GM23248 (cell line): ENCODE measurements around the gene RNF213. TPM values are rescaled to one million over a fixed set of nuclear protein-coding genes. Genes with fewer than 3 reads are reported as not detected.
A peak's percentile ranks its signal among the peaks of the same experiment; 100 is the strongest.

ENCODE experiments used
- DNase-seq: peaks from one replicate; pipeline ENCODE4 v3.0.0-alpha.2; 2015
- H2AFZ ChIP-seq: fragments of 200-600 bp; sonication (generic); 2 replicates; pipeline ENCODE4 v1.6.1; 2016; ENCODE audit warnings: antibody characterized with exemption
- H3F3A ChIP-seq: fragments of 200-600 bp; sonication (generic); 2 replicates; pipeline ENCODE4 v1.6.1; 2016; ENCODE audit warnings: mild to moderate bottlenecking, antibody characterized with exemption, mixed run types; ENCODE audit not compliant: insufficient read depth
- H3K27ac ChIP-seq: fragments of 200-600 bp; sonication (generic); 2 replicates; pipeline ENCODE4 v1.5.1; 2016; ENCODE audit warnings: mild to moderate bottlenecking
- H3K27me3 ChIP-seq: fragments of 200-600 bp; sonication (generic); replicated peaks from 2 replicates; pipeline ENCODE4 v1.6.1; 2016; ENCODE audit warnings: mild to moderate bottlenecking; ENCODE audit not compliant: insufficient read depth
- H3K36me3 ChIP-seq: fragments of 200-600 bp; sonication (generic); 2 replicates; pipeline ENCODE4 v1.6.1; 2016; ENCODE audit warnings: low read depth, mild to moderate bottlenecking
- H3K4me1 ChIP-seq: fragments of 200-600 bp; sonication (generic); 2 replicates; pipeline ENCODE4 v1.6.1; 2016; ENCODE audit warnings: mild to moderate bottlenecking; ENCODE audit not compliant: insufficient read depth
- H3K4me2 ChIP-seq: fragments of 200-600 bp; sonication (generic); one replicate; pipeline ENCODE4 v1.6.1; 2016; ENCODE audit warnings: mild to moderate bottlenecking; ENCODE audit not compliant: unreplicated experiment
- H3K4me3 ChIP-seq: fragments of 200-600 bp; sonication (generic); 2 replicates; pipeline ENCODE4 v1.5.1; 2016; ENCODE audit warnings: mild to moderate bottlenecking
- H3K79me2 ChIP-seq: fragments of 200-600 bp; sonication (generic); 2 replicates; pipeline ENCODE4 v1.6.1; 2016; ENCODE audit warnings: mild to moderate bottlenecking; ENCODE audit not compliant: insufficient read depth
- H3K9ac ChIP-seq: fragments of 200-600 bp; sonication (generic); 2 replicates; pipeline ENCODE4 v1.6.1; 2016; ENCODE audit warnings: mild to moderate bottlenecking
- H3K9me2 ChIP-seq: fragments of 200-600 bp; sonication (generic); 2 replicates; pipeline ENCODE4 v1.6.1; 2016; ENCODE audit warnings: mixed run types, mild to moderate bottlenecking, moderate library complexity; ENCODE audit not compliant: insufficient read depth
- H3K9me3 ChIP-seq: fragments of 200-600 bp; sonication (generic); one replicate; pipeline ENCODE4 v1.6.1; 2017; ENCODE audit warnings: low read depth
- H4K20me1 ChIP-seq: fragments of 200-600 bp; sonication (generic); 2 replicates; pipeline ENCODE4 v1.6.0; 2016; ENCODE audit not compliant: insufficient read depth
- EZH2 ChIP-seq: fragments of 200-600 bp; sonication (generic); IDR thresholded peaks from 2 replicates; pipeline ENCODE4 v1.6.1; 2018; ENCODE audit warnings: antibody characterized with exemption, mild to moderate bottlenecking; ENCODE audit not compliant: insufficient read depth, poor library complexity, severe bottlenecking
- EZH2phosphoT487 ChIP-seq: fragments of 200-600 bp; sonication (generic); IDR thresholded peaks from 2 replicates; pipeline ENCODE4 v1.6.1; 2018; ENCODE audit warnings: antibody characterized with exemption, moderate library complexity, mild to moderate bottlenecking, low read depth; ENCODE audit not compliant: insufficient read depth
- WGBS, 2 experiments: methylation state at CpG; one replicate each; pipeline ENCODE4 v1.1.6; 2015 to 2017; ENCODE audit warnings: low lambda C conversion rate in 2 of 2, low coverage in 1 of 2; ENCODE audit errors: missing lambda C conversion rate in 2 of 2; 5-methylcytosine and 5-hydroxymethylcytosine counted together
- in situ Hi-C: fragments of 300-500 bp; cut with MboI; formaldehyde crosslinking; loops from 2 replicates; pipeline ENCODE4 v1.15.0; 2020
- polyA plus RNA-seq: library from polyadenylated mRNA; unstranded; fragments of >200 nt; fragmentation: Nextera tagmentation; extraction: Ambion mirVana; gene quantifications from 2 replicates; pipeline ENCODE4 v1.2.1, GENCODE V29; 2016
- total RNA-seq: library from RNA; depleted of rRNA; stranded (reverse); fragments of >200 nt; shearing (Covaris generic); gene quantifications from 2 replicates; pipeline ENCODE4 v1.2.3, GENCODE V29; 2014

Gene RNF213
- total and polyA plus RNA-seq, 2 experiments from 2014 or later, result 18.8 to 45.0 TPM

- Histone ChIP-seq H3K9me2 (no peaks in the 10 kb centered on the region), H4K20me1 (no peaks in the 10 kb centered on the region), H3K27ac (no peak overlapping the region), H3K27me3 (no peaks in the 10 kb centered on the region), H3K9me3 (no peaks in the 10 kb centered on the region), H3K4me1 (peaks cover 4% of the 10 kb centered on the region; the same call in 1 of the 2 replicates), H2AFZ (no peak overlapping the region), H3K36me3 (no peaks in the 10 kb centered on the region; the same call in 1 of the 2 replicates), H3K4me2 (no peak overlapping the region), H3K4me3 (no peak overlapping the region), H3K79me2 (peaks cover 22% of the 10 kb centered on the region), H3K9ac (no peak overlapping the region), H3F3A (no peaks in the 10 kb centered on the region)
- TF ChIP-seq EZH2, result no peak
- TF ChIP-seq EZH2phosphoT487, result no peak
- in situ Hi-C loops, result no loop called here
- DNase-seq, result no peak
- WGBS, 2 experiments, result 86 to 87% methylated on average over 7 of the region's 7 CpGs
Measured at GRCh38 chr17:80218391-80218790, 42.3 kb upstream of the RNF213 start.

GRCh38 chr17:80219013-80219762 is 41.5 kb upstream of the RNF213 start:
- DNase-seq, result peak; percentile 88
- H3K27ac ChIP-seq, result peak overlapping the region; percentile 49
- H3K4me3 ChIP-seq, result peak overlapping the region; percentile 85
- peaks cover 22% of the 10 kb centered on the region for H3K79me2 ChIP-seq
- no peaks in the 10 kb centered on the region for H3K9me2 ChIP-seq
- H3F3A ChIP-seq, result no peaks in the 10 kb centered on the region
- TF ChIP-seq EZH2phosphoT487, result no peak
- no peak for TF ChIP-seq EZH2
- H3K4me2 ChIP-seq, result peak overlapping the region; percentile 84
- H2AFZ ChIP-seq, result peak overlapping the region; percentile 83
- in situ Hi-C loops, result no loop called here
- peak overlapping the region; percentile 85 for H3K9ac ChIP-seq
- 30 to 33% methylated on average over 14 to 15 of the region's 15 CpGs for WGBS, 2 experiments
- peaks cover 4% of the 10 kb centered on the region; the same call in 1 of the 2 replicates for H3K4me1 ChIP-seq
- H3K9me3 ChIP-seq, result no peaks in the 10 kb centered on the region
- H3K27me3 ChIP-seq, result no peaks in the 10 kb centered on the region
- H3K36me3 ChIP-seq, result no peaks in the 10 kb centered on the region; the same call in 1 of the 2 replicates
- H4K20me1 ChIP-seq, result no peaks in the 10 kb centered on the region

GRCh38 chr17:80219763-80220053 is 40.9 kb upstream of the RNF213 start:
- peaks cover 22% of the 10 kb centered on the region for H3K79me2 ChIP-seq
- in situ Hi-C loops, result no loop called here
- peak overlapping the region; percentile 85 for H3K4me3 ChIP-seq
- H3K9ac ChIP-seq, result peak overlapping the region; percentile 85
- peak overlapping the region; percentile 84 for H3K4me2 ChIP-seq
- peak overlapping the region; percentile 49 for H3K27ac ChIP-seq
- TF ChIP-seq EZH2 (no peak), EZH2phosphoT487 (no peak)
- no peaks in the 10 kb centered on the region; the same call in 1 of the 2 replicates for H3K36me3 ChIP-seq
- H2AFZ ChIP-seq, result peak overlapping the region; percentile 83
- H3K9me3 ChIP-seq, result no peaks in the 10 kb centered on the region
- no peaks in the 10 kb centered on the region for H3F3A ChIP-seq
- peaks cover 4% of the 10 kb centered on the region; the same call in 1 of the 2 replicates for H3K4me1 ChIP-seq
- H4K20me1 ChIP-seq, result no peaks in the 10 kb centered on the region
- 3% methylated on average over 5 of the region's 5 CpGs for WGBS, 2 experiments
- DNase-seq, result no peak
- H3K27me3 ChIP-seq, result no peaks in the 10 kb centered on the region
- H3K9me2 ChIP-seq, result no peaks in the 10 kb centered on the region

- no peaks in the 10 kb centered on the region for H3F3A ChIP-seq
- peaks cover 22% of the 10 kb centered on the region for H3K79me2 ChIP-seq
- H3K36me3 ChIP-seq, result no peaks in the 10 kb centered on the region; the same call in 1 of the 2 replicates
- in situ Hi-C loops, result no loop called here
- H3K9ac ChIP-seq, result peak within 1 kb of the TSS; percentile 85
- peak within 1 kb of the TSS; percentile 85 for H3K4me3 ChIP-seq
- WGBS, 2 experiments, result 1 to 2% methylated on average over 26 to 71 of the region's 77 CpGs
- peak; percentile 90 for DNase-seq
- no peak for TF ChIP-seq EZH2phosphoT487
- TF ChIP-seq EZH2, result no peak
- no peaks in the 10 kb centered on the region for H3K9me3 ChIP-seq
- H4K20me1 ChIP-seq, result no peaks in the 10 kb centered on the region
- peak within 1 kb of the TSS; percentile 84 for H3K4me2 ChIP-seq
- H3K27ac ChIP-seq, result peak within 1 kb of the TSS; percentile 49
- peaks cover 4% of the 10 kb centered on the region; the same call in 1 of the 2 replicates for H3K4me1 ChIP-seq
- H3K27me3 ChIP-seq, result no peaks in the 10 kb centered on the region
- no peaks in the 10 kb centered on the region for H3K9me2 ChIP-seq
- peak within 1 kb of the TSS; percentile 83 for H2AFZ ChIP-seq
Measured at GRCh38 chr17:80220054-80220735, 40.5 kb upstream of the RNF213 start, which contains the start of the genes SGSH and SLC26A11. TSS of gene SGSH (minus strand) at chr17:80220333. CDS start at chr17:80220313, 20 bp downstream. TSS of gene SLC26A11 (plus strand) at chr17:80220427. CDS start at chr17:80221561, 1,134 bp downstream.
